Retinal pigment epithelial cell (primary cell): Measurements from ENCODE around the gene EGFL6.

Experiments used
- DNase-seq: peaks from one replicate; pipeline ENCODE4 v3.0.0-alpha.2; 2010; ENCODE audit warnings: low read depth
- H3K4me3 ChIP-seq: 2 replicates; pipeline ENCODE4 v1.5.1; 2011; ENCODE audit warnings: mild to moderate bottlenecking, low read length, control low read depth, moderate library complexity
- CTCF ChIP-seq: conservative IDR thresholded peaks from 2 replicates; pipeline ENCODE4 v1.5.1; 2011; ENCODE audit warnings: low read depth, low read length, control low read depth, inconsistent platforms

EGFL6 gene

GRCh38 chrX:13536551-13536950 is 32.9 kb upstream of the EGFL6 start:
- H3K4me3 ChIP-seq = no peak overlapping the region
- TF ChIP-seq CTCF = no peak
- DNase-seq = no peak

- no peak for TF ChIP-seq CTCF
- H3K4me3 ChIP-seq = no peak overlapping the region
- no peak for DNase-seq
Observed at GRCh38 chrX:13538414-13538813, 31.0 kb upstream of the EGFL6 start.

GRCh38 chrX:13540602-13541001 is 28.8 kb upstream of the EGFL6 start:
- TF ChIP-seq CTCF = no peak
- no peak for DNase-seq
- no peak overlapping the region for H3K4me3 ChIP-seq

- H3K4me3 ChIP-seq = no peak overlapping the region
Observed at GRCh38 chrX:13545726-13546125, 23.7 kb upstream of the EGFL6 start.

GRCh38 chrX:13547671-13548070 is 21.7 kb upstream of the EGFL6 start:
- no peak for DNase-seq
- H3K4me3 ChIP-seq = no peak overlapping the region
- no peak for TF ChIP-seq CTCF

More at GRCh38 chrX:13545726-13546125, 23.7 kb upstream of the EGFL6 start:
- no peak for TF ChIP-seq CTCF
- no peak for DNase-seq

GRCh38 chrX:13550346-13550745 is 19.1 kb upstream of the EGFL6 start:
- H3K4me3 ChIP-seq = no peak overlapping the region
- no peak for TF ChIP-seq CTCF
- no peak for DNase-seq

GRCh38 chrX:13551610-13552009 is 17.8 kb upstream of the EGFL6 start:
- H3K4me3 ChIP-seq = no peak overlapping the region
- no peak for TF ChIP-seq CTCF
- DNase-seq = no peak
